Measurements from ENCODE around the gene SERPINB13. TPM values are rescaled to one million over a fixed set of nuclear protein-coding genes. Genes with fewer than 3 reads are reported as not detected.

The SERPINB13 gene
- total and polyA plus RNA-seq, 9 of the 15 experiments (the other 6 are each of a cell fraction or from before 2014, with no cell fraction given): not detected

DNA sequence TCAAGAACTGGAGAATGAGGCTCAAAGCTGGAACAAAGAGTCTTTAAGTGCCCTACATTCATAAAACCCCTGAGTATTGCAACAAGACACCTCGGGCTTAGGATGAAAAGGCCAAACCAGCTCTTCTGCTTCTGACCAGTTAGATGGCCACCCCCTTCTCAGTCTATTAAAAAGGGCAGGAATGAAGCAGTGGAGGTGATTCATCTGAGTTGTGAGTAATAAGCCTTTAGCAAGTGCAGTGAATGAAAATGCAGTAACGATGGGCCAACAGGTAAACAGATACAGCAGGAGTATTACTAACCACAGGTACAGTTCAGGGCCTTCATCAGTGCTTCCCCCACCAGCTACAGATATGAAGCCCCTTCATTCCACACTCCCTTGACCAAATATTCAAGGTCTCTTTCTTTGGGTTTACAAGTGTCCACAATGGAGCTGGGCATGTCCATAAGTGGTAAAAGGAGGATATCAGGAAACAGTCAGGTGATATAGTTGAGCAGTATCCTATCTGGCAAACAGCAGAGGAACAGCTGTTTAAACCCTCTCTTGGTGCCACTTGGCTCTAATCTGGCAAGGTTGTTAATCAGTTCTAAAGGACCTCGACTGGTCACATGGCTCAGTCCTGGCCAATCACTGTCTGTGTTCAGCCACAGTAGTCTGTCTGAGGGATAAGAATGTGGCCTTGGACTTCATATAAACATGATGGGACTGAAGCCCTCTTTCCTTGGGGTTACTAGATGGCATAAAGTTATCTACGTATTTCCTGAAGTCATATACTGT lies 17.8 kb downstream of the SERPINB13 start:
- FAIRE-seq (no peak), ATAC-seq (no peak), DNase-seq (ENCODE audit: extremely low read depth in 1 of 4, low spot score in 3 of 4) (no peak)
- POLR2A ChIA-PET: no interaction called here
- no peaks in the 10 kb centered on the region for H3K9me1 ChIP-seq (ENCODE audit: control insufficient read depth, insufficient read depth, low read length)
- no peak overlapping the region for H2AFZ ChIP-seq (ENCODE audit: low read depth, low read length)
- in situ Hi-C loops (cut with MboI): no loop called here
- no peak overlapping the region for H3K9ac ChIP-seq (ENCODE audit: insufficient read depth in 1 of 2, low read depth in 2 of 2, low read length in 2 of 2)
- whole genome bisulfite sequencing (ENCODE audit: insufficient coverage, low coverage, missing lambda C conversion rate): 0% methylated on average over 2 of the region's 4 CpGs
- H3K4me3 ChIP-seq: no peak overlapping the region
- no peaks in the 10 kb centered on the region for H3K9me3 ChIP-seq (replicated peaks; ENCODE audit: control insufficient read depth, insufficient read depth, low read depth, low read length)
- H3K4me2 ChIP-seq (ENCODE audit: insufficient read depth, low read length): no peak overlapping the region
- H3K36me3 ChIP-seq (ENCODE audit: control insufficient read depth, insufficient read depth, low read length): no peaks in the 10 kb centered on the region
- no peak overlapping the region for H3K27ac ChIP-seq (ENCODE audit: extremely low read depth, low read depth, low read length)
- no peaks in the 10 kb centered on the region for H3K79me2 ChIP-seq (ENCODE audit: control insufficient read depth, insufficient read depth, low read length)
- H3K4me1 ChIP-seq (replicated peaks in 1 of 2; ENCODE audit: control insufficient read depth in 2 of 2, insufficient read depth in 2 of 2, low read length in 2 of 2): no peaks in the 10 kb centered on the region
- H3K27me3 ChIP-seq (ENCODE audit: control insufficient read depth in 2 of 2, insufficient read depth in 2 of 2, low read length in 2 of 2): no peaks in the 10 kb centered on the region
- CTCF ChIA-PET (ENCODE audit: low intra/inter-chr PET ratio): no interaction called here
- intact Hi-C loops (cut with micrococcal nuclease): no loop called here
- no peaks in the 10 kb centered on the region for H4K20me1 ChIP-seq (replicated peaks; ENCODE audit: control insufficient read depth, insufficient read depth, low read length)
- no TSS peak for BruUV-seq (replicated peaks)
- TF ChIP-seq, protein P1, sequence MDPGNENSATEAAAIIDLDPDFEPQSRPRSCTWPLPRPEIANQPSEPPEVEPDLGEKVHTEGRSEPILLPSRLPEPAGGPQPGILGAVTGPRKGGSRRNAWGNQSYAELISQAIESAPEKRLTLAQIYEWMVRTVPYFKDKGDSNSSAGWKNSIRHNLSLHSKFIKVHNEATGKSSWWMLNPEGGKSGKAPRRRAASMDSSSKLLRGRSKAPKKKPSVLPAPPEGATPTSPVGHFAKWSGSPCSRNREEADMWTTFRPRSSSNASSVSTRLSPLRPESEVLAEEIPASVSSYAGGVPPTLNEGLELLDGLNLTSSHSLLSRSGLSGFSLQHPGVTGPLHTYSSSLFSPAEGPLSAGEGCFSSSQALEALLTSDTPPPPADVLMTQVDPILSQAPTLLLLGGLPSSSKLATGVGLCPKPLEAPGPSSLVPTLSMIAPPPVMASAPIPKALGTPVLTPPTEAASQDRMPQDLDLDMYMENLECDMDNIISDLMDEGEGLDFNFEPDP (CRISPR knock-in tag; IDR thresholded peaks at IDR 0.05): no peak
- TF ChIP-seq NEUROD1 (IDR thresholded peaks at IDR 0.05; ENCODE audit: borderline replicate concordance, low read depth, low read length, partially characterized antibody): no peak
- no peak for TF ChIP-seq RBM17 (IDR thresholded peaks at IDR 0.05; ENCODE audit: borderline replicate concordance, low read depth, low read length)
- TF ChIP-seq ETS2 (tag; IDR thresholded peaks at IDR 0.05; ENCODE audit: borderline replicate concordance, poor library complexity, severe bottlenecking): no peak
- TF ChIP-seq CBX5 (IDR thresholded peaks at IDR 0.05; ENCODE audit: borderline replicate concordance, low read depth): no peak
- TF ChIP-seq SRSF1 (IDR thresholded peaks at IDR 0.05; ENCODE audit: low read depth, low read length): no peak
- TF ChIP-seq KAT8 (IDR thresholded peaks at IDR 0.05; ENCODE audit: low read depth): no peak
- TF ChIP-seq, protein P2, sequence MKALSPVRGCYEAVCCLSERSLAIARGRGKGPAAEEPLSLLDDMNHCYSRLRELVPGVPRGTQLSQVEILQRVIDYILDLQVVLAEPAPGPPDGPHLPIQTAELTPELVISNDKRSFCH (CRISPR knock-in tag; IDR thresholded peaks at IDR 0.05): no peak
- TF ChIP-seq, protein P2 (tag; IDR thresholded peaks at IDR 0.05): no peak
- TF ChIP-seq, protein P3, sequence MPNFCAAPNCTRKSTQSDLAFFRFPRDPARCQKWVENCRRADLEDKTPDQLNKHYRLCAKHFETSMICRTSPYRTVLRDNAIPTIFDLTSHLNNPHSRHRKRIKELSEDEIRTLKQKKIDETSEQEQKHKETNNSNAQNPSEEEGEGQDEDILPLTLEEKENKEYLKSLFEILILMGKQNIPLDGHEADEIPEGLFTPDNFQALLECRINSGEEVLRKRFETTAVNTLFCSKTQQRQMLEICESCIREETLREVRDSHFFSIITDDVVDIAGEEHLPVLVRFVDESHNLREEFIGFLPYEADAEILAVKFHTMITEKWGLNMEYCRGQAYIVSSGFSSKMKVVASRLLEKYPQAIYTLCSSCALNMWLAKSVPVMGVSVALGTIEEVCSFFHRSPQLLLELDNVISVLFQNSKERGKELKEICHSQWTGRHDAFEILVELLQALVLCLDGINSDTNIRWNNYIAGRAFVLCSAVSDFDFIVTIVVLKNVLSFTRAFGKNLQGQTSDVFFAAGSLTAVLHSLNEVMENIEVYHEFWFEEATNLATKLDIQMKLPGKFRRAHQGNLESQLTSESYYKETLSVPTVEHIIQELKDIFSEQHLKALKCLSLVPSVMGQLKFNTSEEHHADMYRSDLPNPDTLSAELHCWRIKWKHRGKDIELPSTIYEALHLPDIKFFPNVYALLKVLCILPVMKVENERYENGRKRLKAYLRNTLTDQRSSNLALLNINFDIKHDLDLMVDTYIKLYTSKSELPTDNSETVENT (CRISPR knock-in tag; IDR thresholded peaks at IDR 0.05): no peak
- TF ChIP-seq CHD1 (IDR thresholded peaks at IDR 0.05; ENCODE audit: low read length): no peak
- no peak for TF ChIP-seq RAD51 (IDR thresholded peaks at IDR 0.05; ENCODE audit: borderline replicate concordance, low read depth)
- no peak for TF ChIP-seq ZEB2 (IDR thresholded peaks at IDR 0.05)
- no peak for TF ChIP-seq HNRNPLL (IDR thresholded peaks at IDR 0.05; ENCODE audit: low read depth, low read length, poor library complexity, severe bottlenecking)
- TF ChIP-seq NFE2L1 (tag; IDR thresholded peaks at IDR 0.05; ENCODE audit: borderline replicate concordance, low read depth): no peak
- TF ChIP-seq KDM4B (IDR thresholded peaks at IDR 0.05; ENCODE audit: borderline replicate concordance in 2 of 2, low read depth in 1 of 2): no peak

Measured in K562 (cell line).